Measurements from ENCODE around the gene GCFC2. TPM values are rescaled to one million over a fixed set of nuclear protein-coding genes. Genes with fewer than 3 reads are reported as not detected.

GCFC2 gene
- total and polyA plus RNA-seq, 2 of the 13 experiments (the other 11 are each of a cell fraction or from before 2014, with no cell fraction given) = 26.8 to 49.0 TPM

DNA sequence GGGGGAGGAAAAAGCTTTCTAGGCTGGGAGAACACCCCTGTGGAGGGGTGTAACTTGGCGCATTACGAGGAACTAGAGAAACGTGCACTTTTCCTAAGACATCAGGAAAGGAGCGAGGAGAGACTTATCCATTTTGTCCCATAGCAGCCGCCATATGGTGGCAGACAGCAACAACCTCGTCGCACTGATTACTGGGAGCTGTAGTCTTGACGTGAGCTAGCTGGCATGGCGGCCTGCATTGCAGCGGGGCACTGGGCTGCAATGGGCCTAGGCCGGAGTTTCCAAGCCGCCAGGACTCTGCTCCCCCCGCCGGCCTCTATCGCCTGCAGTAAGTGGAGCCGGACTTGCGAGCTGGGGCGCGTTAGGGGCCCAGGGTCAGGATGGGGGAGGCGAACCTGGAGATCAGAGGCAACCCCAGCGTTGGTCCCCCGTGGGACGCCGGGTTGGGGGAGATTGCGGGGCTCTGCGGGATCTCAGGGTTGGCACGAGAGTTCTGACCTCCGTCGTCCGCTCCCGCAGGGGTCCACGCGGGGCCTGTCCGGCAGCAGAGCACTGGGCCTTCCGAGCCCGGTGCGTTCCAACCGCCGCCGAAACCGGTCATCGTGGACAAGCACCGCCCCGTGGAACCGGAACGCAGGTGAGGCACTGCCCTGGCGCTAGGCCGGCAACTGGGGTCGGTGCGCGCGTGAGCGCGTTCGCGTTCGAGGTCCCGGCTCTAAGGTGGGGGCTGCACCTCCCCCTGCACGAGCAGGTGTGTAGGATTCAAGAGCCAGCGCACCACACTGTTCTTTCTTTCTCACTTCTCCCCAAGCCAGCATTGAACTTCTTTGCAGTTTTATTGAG lies 63.9 kb downstream of the GCFC2 start, which contains the start of gene MRPL19 (continued):
- TF ChIP-seq ZEB1 (IDR thresholded peaks at IDR 0.05; ENCODE audit: insufficient replicate concordance, low read depth) (peak; percentile 31), SAP130 (CRISPR knock-in tag; IDR thresholded peaks at IDR 0.05; ENCODE audit: low read depth) (peak; percentile 89), KLF9 (CRISPR knock-in tag; IDR thresholded peaks at IDR 0.05; ENCODE audit: low read depth) (0 out of 2 replicates have a peak, but pooled peaks have one; percentile 63), NFE2L1 (CRISPR knock-in tag; IDR thresholded peaks at IDR 0.05; ENCODE audit: borderline replicate concordance) (no peak; the same call in none of the 2 replicates), ZNF772 (CRISPR knock-in tag; IDR thresholded peaks at IDR 0.05) (peak; percentile 94), YY1 (IDR thresholded peaks at IDR 0.05; ENCODE audit: insufficient read depth, insufficient replicate concordance, low read depth, low read length) (peak; percentile 99), MTF1 (CRISPR knock-in tag; IDR thresholded peaks at IDR 0.05) (0 out of 2 replicates have a peak, but pooled peaks have one; percentile 24), IKZF1 (IDR thresholded peaks at IDR 0.05) (no peak), ZNF20 (CRISPR knock-in tag; IDR thresholded peaks at IDR 0.05) (peak; percentile 90; the same call in 1 of the 2 replicates), ZNF879 (CRISPR knock-in tag; IDR thresholded peaks at IDR 0.05) (peak; percentile 83), ISX (CRISPR knock-in tag; conservative IDR thresholded peaks at IDR 0.05) (0 out of 2 replicates have a peak, but pooled peaks have one; percentile 59), HDAC2 (CRISPR knock-in tag; IDR thresholded peaks at IDR 0.05) (peak; percentile 80), MZF1 (CRISPR knock-in tag; IDR thresholded peaks at IDR 0.05; ENCODE audit: borderline replicate concordance) (0 out of 2 replicates have a peak, but pooled peaks have one; percentile 95), IRX3 (CRISPR knock-in tag; IDR thresholded peaks at IDR 0.05; ENCODE audit: borderline replicate concordance, low read depth) (peak; percentile 15; the same call in 1 of the 2 replicates), RCOR2 (CRISPR knock-in tag; IDR thresholded peaks at IDR 0.05) (0 out of 2 replicates have a peak, but pooled peaks have one; percentile 16), ZNF121 (CRISPR knock-in tag; IDR thresholded peaks at IDR 0.05) (peak; percentile 34; the same call in 1 of the 2 replicates)
- TF ChIP-seq, protein P1, sequence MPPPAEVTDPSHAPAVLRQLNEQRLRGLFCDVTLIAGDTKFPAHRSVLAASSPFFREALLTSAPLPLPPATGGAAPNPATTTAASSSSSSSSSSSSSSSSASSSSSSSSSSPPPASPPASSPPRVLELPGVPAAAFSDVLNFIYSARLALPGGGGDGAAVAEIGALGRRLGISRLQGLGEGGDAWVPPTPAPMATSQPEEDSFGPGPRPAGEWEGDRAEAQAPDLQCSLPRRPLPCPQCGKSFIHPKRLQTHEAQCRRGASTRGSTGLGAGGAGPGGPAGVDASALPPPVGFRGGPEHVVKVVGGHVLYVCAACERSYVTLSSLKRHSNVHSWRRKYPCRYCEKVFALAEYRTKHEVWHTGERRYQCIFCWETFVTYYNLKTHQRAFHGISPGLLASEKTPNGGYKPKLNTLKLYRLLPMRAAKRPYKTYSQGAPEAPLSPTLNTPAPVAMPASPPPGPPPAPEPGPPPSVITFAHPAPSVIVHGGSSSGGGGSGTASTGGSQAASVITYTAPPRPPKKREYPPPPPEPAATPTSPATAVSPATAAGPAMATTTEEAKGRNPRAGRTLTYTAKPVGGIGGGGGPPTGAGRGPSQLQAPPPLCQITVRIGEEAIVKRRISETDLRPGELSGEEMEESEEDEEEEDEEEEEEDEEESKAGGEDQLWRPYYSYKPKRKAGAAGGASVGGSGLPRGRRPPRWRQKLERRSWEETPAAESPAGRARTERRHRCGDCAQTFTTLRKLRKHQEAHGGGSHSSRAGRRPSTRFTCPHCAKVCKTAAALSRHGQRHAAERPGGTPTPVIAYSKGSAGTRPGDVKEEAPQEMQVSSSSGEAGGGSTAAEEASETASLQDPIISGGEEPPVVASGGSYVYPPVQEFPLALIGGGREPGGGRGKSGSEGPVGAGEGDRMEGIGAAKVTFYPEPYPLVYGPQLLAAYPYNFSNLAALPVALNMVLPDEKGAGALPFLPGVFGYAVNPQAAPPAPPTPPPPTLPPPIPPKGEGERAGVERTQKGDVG (CRISPR knock-in tag; IDR thresholded peaks at IDR 0.05; ENCODE audit: borderline replicate concordance) = no peak
- TF ChIP-seq, protein P2, sequence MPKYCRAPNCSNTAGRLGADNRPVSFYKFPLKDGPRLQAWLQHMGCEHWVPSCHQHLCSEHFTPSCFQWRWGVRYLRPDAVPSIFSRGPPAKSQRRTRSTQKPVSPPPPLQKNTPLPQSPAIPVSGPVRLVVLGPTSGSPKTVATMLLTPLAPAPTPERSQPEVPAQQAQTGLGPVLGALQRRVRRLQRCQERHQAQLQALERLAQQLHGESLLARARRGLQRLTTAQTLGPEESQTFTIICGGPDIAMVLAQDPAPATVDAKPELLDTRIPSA (CRISPR knock-in tag; IDR thresholded peaks at IDR 0.05; ENCODE audit: borderline replicate concordance) = no peak; the same call in 1 of the 2 replicates
- TF ChIP-seq, protein P3, sequence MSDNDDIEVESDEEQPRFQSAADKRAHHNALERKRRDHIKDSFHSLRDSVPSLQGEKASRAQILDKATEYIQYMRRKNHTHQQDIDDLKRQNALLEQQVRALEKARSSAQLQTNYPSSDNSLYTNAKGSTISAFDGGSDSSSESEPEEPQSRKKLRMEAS (IDR thresholded peaks at IDR 0.05) = peak; percentile 80; the same call in 1 of the 2 replicates
- TF ChIP-seq, protein P4, sequence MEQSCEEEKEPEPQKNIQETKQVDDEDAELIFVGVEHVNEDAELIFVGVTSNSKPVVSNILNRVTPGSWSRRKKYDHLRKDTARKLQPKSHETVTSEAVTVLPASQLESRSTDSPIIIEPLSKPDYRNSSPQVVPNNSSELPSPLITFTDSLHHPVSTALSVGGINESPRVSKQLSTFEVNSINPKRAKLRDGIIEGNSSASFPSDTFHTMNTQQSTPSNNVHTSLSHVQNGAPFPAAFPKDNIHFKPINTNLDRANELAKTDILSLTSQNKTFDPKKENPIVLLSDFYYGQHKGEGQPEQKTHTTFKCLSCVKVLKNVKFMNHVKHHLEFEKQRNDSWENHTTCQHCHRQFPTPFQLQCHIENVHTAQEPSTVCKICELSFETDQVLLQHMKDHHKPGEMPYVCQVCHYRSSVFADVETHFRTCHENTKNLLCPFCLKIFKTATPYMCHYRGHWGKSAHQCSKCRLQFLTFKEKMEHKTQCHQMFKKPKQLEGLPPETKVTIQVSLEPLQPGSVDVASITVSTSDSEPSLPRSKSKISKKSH (CRISPR knock-in tag; IDR thresholded peaks at IDR 0.05; ENCODE audit: borderline replicate concordance) = peak; percentile 98
- TF ChIP-seq, protein P5, sequence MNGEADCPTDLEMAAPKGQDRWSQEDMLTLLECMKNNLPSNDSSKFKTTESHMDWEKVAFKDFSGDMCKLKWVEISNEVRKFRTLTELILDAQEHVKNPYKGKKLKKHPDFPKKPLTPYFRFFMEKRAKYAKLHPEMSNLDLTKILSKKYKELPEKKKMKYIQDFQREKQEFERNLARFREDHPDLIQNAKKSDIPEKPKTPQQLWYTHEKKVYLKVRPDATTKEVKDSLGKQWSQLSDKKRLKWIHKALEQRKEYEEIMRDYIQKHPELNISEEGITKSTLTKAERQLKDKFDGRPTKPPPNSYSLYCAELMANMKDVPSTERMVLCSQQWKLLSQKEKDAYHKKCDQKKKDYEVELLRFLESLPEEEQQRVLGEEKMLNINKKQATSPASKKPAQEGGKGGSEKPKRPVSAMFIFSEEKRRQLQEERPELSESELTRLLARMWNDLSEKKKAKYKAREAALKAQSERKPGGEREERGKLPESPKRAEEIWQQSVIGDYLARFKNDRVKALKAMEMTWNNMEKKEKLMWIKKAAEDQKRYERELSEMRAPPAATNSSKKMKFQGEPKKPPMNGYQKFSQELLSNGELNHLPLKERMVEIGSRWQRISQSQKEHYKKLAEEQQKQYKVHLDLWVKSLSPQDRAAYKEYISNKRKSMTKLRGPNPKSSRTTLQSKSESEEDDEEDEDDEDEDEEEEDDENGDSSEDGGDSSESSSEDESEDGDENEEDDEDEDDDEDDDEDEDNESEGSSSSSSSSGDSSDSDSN (CRISPR knock-in tag; IDR thresholded peaks at IDR 0.05) = peak; percentile 94
